Muscle of arm (tissue), 12 donors: ENCODE data around the gene CNOT8. TPM values are rescaled to one million over a fixed set of nuclear protein-coding genes. Genes with fewer than 3 reads are reported as not detected.

ENCODE experiments used
- DNase-seq: peaks from one replicate; pipeline ENCODE4 v3.0.0-alpha.2; 2013
- polyA plus RNA-seq, 12 donors: library from polyadenylated mRNA; unstranded; fragments of 120-200 nt; gene quantifications; one replicate each; pipeline ENCODE4 v1.2.1, GENCODE V29; 2013; ENCODE audit not compliant: insufficient read length in 12 of 12

The CNOT8 gene
- polyA plus RNA-seq, 12 donors = 29.8 to 49.0 (median 42.9) TPM; not detected in 1

DNA sequence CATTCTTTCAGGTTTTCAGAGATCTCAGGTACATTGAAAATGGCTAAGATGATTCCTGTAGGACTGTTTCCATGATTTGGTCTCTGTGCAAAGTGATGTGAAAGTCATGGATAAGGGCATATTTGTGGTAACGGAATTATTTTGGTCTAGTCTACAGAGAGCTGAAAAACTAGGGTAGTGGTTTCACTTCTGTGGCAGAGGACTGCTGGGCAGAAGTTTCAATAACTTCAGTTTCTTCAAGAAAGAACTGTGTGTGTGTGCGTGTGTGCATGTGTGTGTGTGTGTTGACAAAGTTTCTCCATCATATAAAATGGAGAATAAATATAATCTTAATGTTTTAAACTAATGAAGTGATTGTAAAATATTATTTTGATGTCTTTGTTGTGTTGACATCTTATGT is 4.3 kb downstream of the CNOT8 start:
- DNase-seq = no peak

DNA sequence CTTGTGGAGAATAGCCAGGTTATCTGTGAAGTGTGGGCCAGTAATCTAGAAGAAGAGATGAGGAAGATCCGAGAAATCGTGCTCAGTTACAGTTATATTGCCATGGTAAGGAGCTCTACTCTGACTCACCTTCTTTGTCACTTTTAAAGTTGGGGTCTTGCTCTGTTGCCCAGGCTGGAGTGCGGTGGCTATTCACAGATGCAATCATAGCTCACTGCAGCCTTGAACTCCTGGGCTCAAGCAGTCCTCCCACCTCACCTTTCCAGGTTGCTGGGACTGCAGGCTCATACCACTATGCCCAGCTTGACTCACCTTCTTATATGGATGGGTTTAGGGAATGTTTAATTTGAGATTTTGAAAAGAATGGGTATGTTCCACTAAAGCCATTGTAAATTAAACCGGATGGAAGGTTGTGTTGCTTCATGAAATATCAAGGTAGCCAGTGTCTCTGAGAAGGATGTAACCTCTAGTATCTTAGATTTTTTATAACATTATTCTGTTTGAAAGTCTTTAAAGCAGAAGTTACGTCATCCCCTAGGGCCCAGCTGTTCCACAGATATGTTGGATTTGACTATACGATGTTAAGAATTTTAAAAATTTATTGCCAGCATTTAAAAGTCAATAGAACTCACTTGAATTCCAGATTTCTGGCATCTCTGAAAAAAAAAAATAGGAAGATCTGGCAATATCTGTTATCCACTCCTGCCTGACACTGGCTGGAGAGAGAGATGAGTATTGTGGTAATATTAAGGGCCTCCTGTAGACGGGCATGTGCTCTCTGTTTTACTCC is 5.1 kb downstream of the CNOT8 start:
- DNase-seq = no peak

DNA sequence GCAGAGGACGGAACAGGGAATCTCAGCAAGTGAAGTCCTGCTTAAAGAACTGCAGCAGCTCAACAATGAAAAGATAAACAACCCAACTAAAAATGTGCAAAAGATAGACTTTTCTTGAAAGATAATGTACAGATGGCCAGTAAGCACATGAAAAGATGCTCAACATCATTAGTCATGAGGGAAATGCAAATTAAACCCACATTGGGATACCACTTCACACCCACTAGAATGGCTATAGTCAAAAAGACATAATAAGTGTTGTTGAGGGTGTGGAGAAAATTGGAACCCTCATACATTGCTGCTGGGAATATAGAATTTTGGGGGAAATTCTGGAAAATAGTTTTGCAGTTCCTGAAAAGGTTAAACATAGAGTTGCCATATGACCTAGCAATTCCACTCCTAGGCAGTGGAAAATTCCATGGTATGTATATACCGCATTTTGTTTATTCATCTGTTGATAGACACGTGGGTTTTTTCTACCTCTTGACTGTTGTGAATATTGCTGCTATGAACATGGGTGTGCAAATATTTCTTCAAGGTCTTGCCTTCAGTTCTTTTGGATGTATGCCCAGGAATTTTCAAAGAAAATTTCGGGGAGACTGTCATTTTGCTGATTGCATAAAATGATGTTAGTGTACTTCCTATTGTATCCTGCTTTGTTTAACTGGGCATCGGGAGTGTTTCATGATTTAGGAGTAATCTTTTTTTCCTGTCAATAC is 7.2 kb downstream of the CNOT8 start:
- no peak for DNase-seq

DNA sequence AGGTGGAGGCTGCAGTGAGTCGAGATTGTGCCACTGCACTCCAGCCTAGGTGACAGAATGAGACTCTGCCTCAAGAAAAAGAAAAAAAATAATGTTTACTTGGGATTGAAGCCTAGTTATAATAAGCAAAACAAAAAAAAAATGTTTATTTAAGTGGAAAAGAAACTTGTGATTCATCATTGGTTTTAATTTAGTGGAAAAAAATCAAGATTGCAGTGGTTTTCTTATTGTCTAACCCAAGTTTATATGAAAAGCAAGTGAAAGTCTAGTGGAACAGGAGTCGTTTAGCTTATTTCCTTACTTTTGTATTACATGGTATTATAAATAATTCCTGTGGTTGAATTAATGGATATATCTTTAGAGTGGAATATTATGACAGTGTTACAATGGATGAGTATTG is 8.4 kb downstream of the CNOT8 start:
- no peak for DNase-seq

DNA sequence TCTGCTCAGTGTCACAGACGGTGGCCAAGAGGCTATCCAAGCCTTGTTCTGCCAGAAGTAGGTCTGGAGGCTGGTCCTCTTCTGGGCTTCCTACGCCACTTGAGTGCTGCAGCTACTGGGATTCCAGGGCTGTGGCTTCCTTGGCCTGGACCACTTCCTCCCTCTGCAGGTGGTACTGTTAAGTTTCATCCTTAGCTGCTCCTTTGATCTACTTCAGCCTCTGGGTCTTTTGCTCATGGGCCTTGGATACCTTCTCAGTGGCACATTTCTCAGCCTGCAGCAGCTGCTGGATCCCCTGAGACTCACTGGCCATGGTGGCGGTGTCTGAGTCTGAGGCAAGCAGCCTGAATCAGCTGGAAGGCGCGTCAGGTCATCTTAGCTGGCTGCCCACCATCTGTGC is 10.3 kb downstream of the CNOT8 start:
- DNase-seq = no peak

DNA sequence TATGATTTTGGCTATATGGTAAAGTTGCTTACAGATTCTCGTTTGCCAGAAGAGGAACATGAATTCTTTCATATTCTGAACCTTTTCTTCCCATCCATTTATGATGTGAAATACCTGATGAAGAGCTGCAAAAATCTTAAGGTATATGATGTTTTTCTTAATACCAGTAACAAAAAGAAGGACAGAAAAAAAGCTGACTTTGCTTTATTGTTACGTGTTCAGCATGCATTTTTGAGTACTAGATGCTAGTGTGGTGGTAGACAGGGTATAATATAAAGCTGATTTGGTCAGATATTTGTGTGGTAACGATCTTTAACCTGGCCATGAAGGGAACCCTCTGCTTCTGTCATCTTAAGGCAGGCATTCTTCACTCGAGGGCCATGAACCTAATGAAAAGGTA is 13.3 kb downstream of the CNOT8 start:
- no peak for DNase-seq

DNA sequence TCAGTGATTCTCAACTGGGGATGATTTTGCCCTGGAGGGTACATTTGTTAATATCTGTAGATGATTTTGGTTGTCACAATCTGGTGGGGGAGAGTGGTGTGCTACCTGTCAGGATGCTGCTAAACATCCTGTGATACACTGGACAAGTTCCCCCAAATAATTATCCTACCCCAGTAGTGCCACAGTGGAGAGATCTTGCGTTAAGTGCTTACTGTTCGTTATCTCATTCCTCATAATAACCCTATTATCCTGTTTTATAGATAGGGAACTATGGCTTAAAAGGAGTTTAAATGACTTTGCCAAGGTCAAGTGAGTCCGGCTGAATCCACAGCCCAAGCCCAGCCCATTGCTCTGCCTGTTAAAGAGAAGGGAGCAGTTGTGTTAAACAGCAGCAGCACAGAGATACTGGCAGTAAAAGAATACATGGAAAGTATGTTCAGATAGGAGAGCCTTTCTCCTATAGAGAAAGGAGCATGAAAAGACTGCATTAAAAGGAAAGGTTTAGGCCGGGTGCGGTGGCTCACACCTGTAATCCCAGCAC is 15.4 kb downstream of the CNOT8 start:
- no peak for DNase-seq

DNA sequence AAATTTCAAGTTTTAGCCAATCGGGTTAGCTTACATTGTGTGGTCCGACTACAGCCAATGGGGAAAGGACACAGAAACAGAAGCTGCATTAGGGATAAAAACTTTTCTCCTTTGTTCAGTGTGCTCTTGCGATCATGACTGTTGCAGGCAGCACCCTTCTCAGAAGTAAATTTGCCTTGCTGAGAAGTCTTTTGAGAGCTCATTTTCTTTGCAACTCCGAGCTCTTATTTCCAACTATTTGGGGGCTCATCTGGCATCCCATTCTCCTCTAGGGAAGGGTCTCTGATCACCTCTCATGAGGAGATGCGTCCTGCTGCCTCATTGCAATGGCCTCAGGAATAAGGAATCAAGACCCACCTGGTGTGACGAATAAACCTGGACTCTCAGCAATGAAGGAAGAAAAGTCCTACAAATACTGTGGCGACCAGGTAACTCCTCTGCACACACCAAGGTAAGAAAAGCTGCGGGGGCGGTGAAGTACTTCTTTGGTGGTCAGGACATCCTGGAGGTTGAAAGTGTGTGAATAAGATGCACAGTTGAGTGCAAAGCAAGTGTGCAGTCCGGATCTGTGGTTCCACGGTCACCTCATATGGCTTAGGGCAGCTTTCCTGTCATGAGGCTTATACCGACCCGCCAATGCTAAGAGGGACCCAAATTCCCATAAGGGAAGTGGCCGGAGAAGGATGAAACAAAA is 20.4 kb downstream of the CNOT8 start:
- no peak for DNase-seq

DNA sequence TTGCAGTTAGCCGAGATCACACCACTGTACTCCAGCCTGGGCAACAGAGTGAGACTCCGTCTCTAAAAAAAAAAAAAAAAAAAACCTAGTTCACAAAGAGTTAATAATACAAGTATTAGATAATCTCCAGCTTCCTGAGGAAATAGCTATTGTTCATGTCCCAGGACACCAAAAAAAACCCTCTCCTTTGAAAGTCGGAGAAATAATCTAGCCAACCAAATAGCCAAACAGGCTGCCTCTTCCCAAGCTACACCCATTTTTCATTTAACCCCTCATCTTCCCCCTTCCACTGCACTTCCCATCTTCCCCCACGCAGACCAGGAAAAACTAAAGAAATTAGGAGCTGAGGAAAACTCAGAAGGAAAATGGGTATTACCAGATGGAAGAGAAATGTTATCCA is 23.6 kb downstream of the CNOT8 start:
- DNase-seq = no peak

DNA sequence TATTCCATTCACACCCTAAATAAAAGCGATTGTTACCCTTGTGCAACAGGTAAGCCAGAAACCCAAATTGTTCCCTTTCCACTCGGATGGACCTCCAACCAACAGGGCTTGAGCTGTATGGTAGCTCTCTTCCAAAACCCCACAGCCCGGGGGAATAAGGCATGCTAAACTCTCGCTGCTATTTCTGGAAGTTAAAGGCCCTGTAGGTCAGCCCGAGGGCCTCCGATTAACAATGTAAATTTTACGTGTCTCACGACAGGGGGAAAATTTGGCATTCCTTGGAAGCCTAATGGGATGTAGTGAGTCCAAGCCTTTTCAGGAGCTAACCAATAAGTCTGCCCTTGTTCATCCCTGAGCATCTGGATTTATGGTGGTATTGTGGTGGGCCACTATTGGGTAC is 26.0 kb downstream of the CNOT8 start:
- DNase-seq = no peak

DNA sequence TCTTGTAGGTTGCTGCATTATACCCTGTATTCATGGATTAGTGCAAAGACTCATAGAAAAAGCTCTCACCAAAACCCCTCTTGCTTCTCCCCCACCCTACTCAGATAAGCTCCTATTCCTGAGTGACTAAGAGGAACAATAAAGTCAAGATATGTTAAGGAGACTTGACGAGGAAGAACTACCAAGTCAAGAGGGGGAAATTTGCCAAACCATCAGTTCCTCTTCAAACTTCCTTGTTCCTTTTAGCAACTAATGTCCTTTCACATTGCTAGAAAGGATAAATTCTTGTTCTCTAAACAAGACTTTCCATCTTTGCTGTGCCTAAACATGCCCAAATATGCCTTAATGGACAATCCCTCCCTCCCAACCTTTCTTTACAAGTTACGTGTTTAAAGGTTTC is 27.0 kb downstream of the CNOT8 start:
- DNase-seq = no peak

DNA sequence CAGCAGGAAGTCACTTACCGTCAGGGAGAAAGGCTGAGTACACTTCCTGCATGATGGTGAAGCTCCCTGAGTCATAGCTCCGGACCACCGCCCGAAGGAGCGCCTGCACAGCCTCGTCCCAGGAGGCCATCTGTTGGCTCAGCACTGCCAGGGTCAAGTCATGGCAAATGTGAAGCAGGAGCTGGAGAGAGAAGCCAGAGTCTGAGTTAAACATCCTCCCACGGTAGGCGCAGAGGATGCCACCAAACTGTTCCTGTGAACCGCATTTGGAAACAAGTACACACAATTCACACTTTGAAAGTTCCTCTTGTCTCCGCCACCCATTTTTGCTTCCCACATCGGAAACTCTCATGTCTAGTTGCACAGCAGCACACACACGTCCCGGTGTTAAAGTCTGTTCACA is 33.9 kb downstream of the CNOT8 start:
- no peak for DNase-seq

DNA sequence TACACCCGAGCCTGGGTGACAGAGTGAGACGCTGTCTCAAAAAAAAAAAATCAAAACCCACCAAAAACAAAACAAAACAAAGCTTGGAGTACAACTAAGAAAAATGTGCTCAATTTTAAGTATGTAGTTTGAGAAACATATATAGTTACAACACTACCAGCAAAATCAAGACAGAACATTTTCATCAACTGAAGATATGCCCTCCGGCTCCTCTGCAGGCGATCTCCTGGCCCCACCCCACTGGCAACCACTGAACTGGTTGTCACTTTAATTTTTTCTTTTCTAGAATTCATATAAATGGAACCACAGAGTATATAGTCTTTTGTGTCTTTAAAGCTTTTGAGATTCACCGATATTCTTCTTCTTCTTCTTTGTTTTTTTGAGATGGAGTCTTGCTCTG is 35.0 kb downstream of the CNOT8 start:
- no peak for DNase-seq

DNA sequence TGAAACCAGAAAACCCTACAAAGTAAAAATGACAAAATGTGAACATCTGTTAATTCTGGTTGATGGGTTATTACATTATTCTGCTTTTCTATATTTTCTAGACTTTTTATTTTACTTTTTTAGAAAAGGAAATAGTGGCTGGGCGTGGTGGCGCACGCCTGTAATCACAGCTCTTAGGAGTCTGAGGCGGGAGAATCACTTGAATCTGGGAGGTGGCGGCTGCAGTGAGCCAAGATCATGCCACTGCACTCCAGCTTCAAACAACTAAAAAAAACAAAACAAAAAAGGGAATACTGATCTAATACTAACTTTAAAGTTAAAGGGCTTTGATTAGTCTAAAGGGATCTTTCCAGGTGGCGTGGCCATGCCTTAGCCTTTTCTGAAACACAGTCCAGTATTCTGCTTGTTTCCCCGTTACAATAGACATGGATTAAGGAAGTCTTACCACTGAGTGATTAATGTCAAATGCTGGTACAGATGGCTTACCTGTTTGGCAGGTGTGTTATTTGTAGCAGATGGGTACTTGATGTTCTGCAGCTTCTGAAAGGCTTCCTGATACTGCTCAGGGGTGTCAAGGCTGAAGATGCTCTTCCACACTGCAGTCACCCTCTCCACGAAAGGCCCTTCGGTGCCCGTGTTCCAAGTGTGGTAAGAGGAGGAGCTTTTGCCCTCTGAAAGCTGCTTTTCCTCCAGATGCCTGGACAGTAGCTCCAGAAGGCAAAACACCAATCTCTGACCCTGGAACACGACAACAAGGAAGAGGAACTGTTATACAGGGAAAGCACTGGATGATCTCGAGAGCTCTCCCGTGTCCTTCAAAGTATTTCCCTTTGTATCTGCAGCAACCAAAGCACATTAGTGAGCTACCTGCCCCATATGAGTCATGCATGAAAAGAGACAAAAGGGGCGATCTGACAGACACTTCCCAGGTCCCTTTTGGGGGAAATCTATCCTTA is 37.5 kb downstream of the CNOT8 start:
- DNase-seq = no peak

DNA sequence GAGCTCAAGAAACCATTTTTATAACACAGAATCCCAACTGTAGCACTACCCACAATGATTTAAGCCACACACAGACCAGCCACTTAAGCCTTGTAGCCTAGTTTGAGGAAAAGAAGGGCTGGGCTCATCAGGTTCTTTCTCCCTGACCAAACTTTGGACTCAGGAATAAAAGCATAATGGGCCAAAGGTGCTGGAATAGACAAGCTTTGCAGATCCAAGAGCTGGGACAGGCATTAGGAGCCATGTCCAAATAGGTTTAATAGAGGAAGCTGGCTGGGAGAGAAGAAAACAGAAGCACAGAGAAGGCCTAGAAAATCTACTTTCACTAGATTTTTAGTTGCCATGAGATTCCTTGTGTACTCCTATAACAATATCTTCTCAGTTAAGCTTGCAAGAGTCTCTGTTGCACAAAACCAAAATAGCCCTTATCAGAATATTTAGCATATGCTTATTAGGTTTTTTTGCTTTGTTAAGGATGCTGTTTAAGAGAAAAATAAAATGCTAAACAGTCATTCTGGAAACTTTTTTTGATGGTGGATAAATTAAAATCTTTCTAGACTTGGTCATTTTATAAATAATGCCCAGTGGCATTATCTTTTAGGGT is 38.2 kb downstream of the CNOT8 start:
- no peak for DNase-seq

DNA sequence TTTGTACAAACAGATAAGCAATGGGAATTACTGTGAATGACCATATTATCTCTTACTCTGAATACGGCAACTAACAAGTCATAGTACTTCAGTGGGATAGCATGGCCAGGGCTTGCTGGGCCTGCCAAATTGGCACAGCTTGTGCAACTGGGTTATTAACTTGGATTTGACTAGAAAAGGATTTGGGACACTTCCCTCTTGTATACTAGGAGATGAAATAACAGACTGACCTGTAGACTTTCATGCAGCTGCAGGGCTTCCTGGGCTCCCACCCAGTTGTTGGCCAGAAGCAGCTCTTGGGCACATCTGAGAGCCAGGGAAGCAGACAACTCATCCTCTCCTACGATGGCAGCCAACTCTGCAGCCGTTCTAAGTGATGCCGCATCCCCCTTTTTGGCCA is 39.8 kb downstream of the CNOT8 start:
- peak; percentile 23 for DNase-seq

DNA sequence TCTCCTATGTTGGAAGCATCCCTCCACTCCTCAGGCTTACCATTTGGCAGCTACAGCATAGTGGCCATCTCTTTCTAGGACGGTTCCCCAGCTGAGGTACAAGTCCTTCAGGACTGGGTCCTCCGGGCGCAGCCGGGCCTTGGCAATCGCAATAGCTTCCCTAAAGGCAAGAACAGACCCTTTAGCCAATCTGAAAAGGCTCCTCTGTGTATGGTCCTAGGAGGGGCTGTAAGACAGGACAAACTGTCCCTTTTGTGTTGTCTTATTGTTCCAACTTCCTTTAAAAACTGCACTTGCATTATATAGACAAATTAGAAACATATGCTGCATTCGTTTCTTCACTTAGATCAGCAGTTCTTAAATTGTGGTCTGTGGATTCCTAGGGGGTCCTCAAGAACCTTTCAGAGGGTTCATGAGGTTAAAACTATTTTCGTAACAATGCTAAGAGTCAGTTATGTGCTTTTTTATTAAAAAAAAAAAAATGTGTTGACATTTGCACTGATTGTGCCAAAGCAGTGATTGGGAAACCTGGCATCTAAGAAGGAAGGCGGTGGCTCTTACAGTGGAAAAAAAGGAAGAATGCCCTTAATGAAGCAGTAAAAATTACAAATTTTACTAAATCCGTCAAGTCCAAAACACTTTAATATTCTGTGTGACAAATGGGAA is 40.9 kb downstream of the CNOT8 start:
- peak; percentile 38 for DNase-seq

DNA sequence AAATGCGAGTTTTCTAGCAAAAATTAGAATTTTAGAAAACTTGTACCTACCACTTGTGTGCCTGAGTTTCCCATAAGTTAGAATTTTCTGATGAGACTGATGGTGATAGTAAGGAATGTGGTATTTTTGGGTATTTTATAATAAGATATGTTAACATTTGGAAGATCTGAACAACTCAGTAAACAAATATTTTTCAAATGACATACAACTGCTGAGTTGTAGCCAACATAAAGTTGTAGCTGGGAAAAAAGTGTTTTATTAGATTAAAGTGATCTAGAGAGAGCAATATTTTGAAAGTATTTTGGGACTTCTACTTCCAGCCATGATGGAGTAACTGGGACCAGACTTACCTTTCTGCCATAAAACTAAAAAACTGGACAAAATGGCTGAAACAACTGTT is 41.6 kb downstream of the CNOT8 start:
- DNase-seq = no peak

DNA sequence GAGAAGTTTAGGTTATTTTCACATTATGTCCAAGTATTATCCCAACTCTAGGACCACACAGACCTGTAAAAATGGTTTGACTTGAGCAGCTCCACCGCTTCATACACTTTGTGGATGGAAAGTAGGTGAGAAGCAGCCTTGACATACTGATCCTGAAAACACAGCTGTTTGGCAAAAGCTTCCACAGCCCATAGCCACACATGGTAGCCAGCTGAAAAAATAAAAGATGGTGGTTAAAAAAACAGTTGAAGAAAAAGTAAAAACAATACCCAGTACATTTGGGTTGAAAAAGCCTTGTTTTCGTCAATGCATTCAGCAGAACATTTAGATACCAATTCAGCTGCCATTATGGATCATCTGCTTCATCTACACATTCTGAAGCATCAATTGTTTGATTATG is 42.8 kb downstream of the CNOT8 start:
- no peak for DNase-seq

DNA sequence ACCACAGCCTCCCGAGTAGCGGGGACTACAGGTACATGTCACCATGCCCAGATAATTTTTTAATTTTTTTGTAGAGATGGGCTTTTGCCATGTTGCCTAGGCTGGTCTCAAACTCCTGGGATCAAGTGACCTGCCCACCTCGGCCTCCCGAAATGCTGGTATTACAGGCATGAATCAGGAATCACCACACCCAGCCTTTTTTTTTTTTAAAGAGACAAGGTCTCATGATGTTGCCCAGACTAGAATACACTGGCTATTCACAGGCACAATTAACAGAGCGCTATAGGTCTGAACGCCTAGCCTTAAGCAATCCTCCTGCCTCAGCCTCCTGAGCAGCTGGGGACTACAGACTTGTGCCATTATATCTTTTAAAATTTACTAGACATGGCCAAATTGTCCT is 43.5 kb downstream of the CNOT8 start:
- DNase-seq = no peak
